NCI-H2196 (cell line): Measurements from ENCODE around the gene BLMH.
"Not testable (repeated sequence)": the region's sequence is repeated elsewhere in the genome, so short reads cannot be mapped to it uniquely, and the experiment has no call there.

ENCODE experiments used
- DNase-seq: peaks from one replicate; lab custom pipeline; 2025; ENCODE audit not compliant: unreplicated experiment; lab: John Stamatoyannopoulos, UW

The BLMH gene

GRCh38 chr17:30230596-30231125 is 61.1 kb downstream of the BLMH start:
- DNase-seq = no peak

GRCh38 chr17:30230009-30230408 is 61.7 kb downstream of the BLMH start:
- not testable (repeated sequence) for DNase-seq

- no peak for DNase-seq
These were observed 62.7 kb downstream of the BLMH start for GRCh38 chr17:30229012-30229411.

GRCh38 chr17:30228011-30228410 is 63.7 kb downstream of the BLMH start:
- no peak for DNase-seq

- no peak for DNase-seq
These were observed 64.9 kb downstream of the BLMH start for GRCh38 chr17:30226878-30227277.

GRCh38 chr17:30225919-30226553 is 65.7 kb downstream of the BLMH start:
- no peak for DNase-seq

- DNase-seq = no peak
These were observed 66.6 kb downstream of the BLMH start for GRCh38 chr17:30225112-30225511.

- DNase-seq = no peak
These were observed 67.3 kb downstream of the BLMH start for GRCh38 chr17:30224419-30224960.

- DNase-seq = no peak
These were observed 69.0 kb downstream of the BLMH start for GRCh38 chr17:30222721-30223175.

- DNase-seq = no peak
These were observed 69.5 kb downstream of the BLMH start for GRCh38 chr17:30222251-30222650.

GRCh38 chr17:30221346-30221745 is 70.4 kb downstream of the BLMH start:
- no peak for DNase-seq

- DNase-seq = no peak
These were observed 71.3 kb downstream of the BLMH start for GRCh38 chr17:30220414-30220813.

- DNase-seq = no peak
These were observed 71.9 kb downstream of the BLMH start for GRCh38 chr17:30219833-30220232.

GRCh38 chr17:30219315-30219714 is 72.4 kb downstream of the BLMH start:
- DNase-seq = no peak

GRCh38 chr17:30218799-30219198 is 72.9 kb downstream of the BLMH start:
- no peak for DNase-seq

- no peak for DNase-seq
These were observed 73.9 kb downstream of the BLMH start for GRCh38 chr17:30217746-30218245.

GRCh38 chr17:30217054-30217453 is 74.7 kb downstream of the BLMH start:
- DNase-seq = no peak

GRCh38 chr17:30212750-30213149 is 79.0 kb downstream of the BLMH start:
- no peak for DNase-seq

- no peak for DNase-seq
These were observed 80.4 kb downstream of the BLMH start for GRCh38 chr17:30211371-30211770.

GRCh38 chr17:30210901-30211300 is 80.8 kb downstream of the BLMH start:
- DNase-seq = no peak

- DNase-seq = no peak
These were observed 81.4 kb downstream of the BLMH start for GRCh38 chr17:30210366-30210765.

- no peak for DNase-seq
These were observed 81.8 kb downstream of the BLMH start for GRCh38 chr17:30209930-30210329.

- no peak for DNase-seq
These were observed 83.5 kb downstream of the BLMH start for GRCh38 chr17:30208214-30208613.
